Lower lobe of right lung (tissue), 2 donors: ENCODE results near the gene GRAMD1B. TPM values are rescaled to one million over a fixed set of nuclear protein-coding genes. Genes with fewer than 3 reads are reported as not detected.
A peak's percentile ranks its signal among the peaks of the same experiment; 100 is the strongest.

Source experiments
- ATAC-seq, 2 donors: fragments of 200-7000 bp; cut with Tn5 transposase; one replicate each; pipeline ENCODE4 v1.9.1; 2020 to 2022; ENCODE audit warnings: mild to moderate bottlenecking in 2 of 2, moderate library complexity in 2 of 2
- DNase-seq: peaks from one replicate; pipeline ENCODE4 v3.0.0-alpha.2; 2020
- H3K27ac ChIP-seq: fragments of 200-600 bp; one replicate; pipeline ENCODE4 v1.8.0; 2022
- H3K27me3 ChIP-seq: fragments of 200-600 bp; one replicate; pipeline ENCODE4 v1.8.0; 2022; ENCODE audit warnings: low read depth
- H3K36me3 ChIP-seq: fragments of 200-600 bp; one replicate; pipeline ENCODE4 v1.8.0; 2022; ENCODE audit warnings: mild to moderate bottlenecking
- H3K4me1 ChIP-seq: fragments of 200-600 bp; one replicate; pipeline ENCODE4 v1.8.0; 2022
- H3K4me3 ChIP-seq: fragments of 200-600 bp; one replicate; pipeline ENCODE4 v1.8.0; 2022; ENCODE audit warnings: mild to moderate bottlenecking
- H3K9me3 ChIP-seq: fragments of 200-600 bp; one replicate; pipeline ENCODE4 v1.8.0; 2022
- CTCF ChIP-seq: fragments of 200-600 bp; IDR thresholded peaks from one replicate; pipeline ENCODE4 v1.8.0; 2022; ENCODE audit warnings: antibody characterized with exemption, mild to moderate bottlenecking
- intact Hi-C: fragments of 100-400 bp; cut with DNase I; formaldehyde crosslinking; loops from one replicate; pipeline ENCODE4 v1.11.0; 2022
- total RNA-seq: library from RNA; stranded (reverse); fragmentation: NEBNext Ultra II Directional; extraction: Animal tissue kit (Norgen Biotek cat#: 25700); gene quantifications from one replicate; pipeline ENCODE4 v1.2.1, GENCODE V29; 2021
- donor health status: DM: no; HTN: yes; CAD: no; lungs with severe emphysema.

Gene GRAMD1B
- total RNA-seq, 1 donor from 2014 or later, result 9.9 TPM

- H3K27ac ChIP-seq, result no peak overlapping the region
- H3K4me3 ChIP-seq, result no peak overlapping the region
- TF ChIP-seq CTCF, result no peak
- H3K9me3 ChIP-seq, result no peaks in the 10 kb centered on the region
- no peak for ATAC-seq
- intact Hi-C loops, result no loop called here
- no peaks in the 10 kb centered on the region for H3K27me3 ChIP-seq
- no peaks in the 10 kb centered on the region for H3K4me1 ChIP-seq
- H3K36me3 ChIP-seq, result no peaks in the 10 kb centered on the region
- DNase-seq, result no peak
These were observed 157.5 kb downstream of the GRAMD1B start for GRCh38 chr11:123587559-123587958.

- no peak for DNase-seq
- H3K27ac ChIP-seq, result no peak overlapping the region
- H3K9me3 ChIP-seq, result no peaks in the 10 kb centered on the region
- no peaks in the 10 kb centered on the region for H3K27me3 ChIP-seq
- no peaks in the 10 kb centered on the region for H3K36me3 ChIP-seq
- ATAC-seq, result no peak
- TF ChIP-seq CTCF, result no peak
- no peaks in the 10 kb centered on the region for H3K4me1 ChIP-seq
- intact Hi-C loops, result no loop called here
- H3K4me3 ChIP-seq, result no peak overlapping the region
These were observed 158.2 kb downstream of the GRAMD1B start for GRCh38 chr11:123588117-123588863.

GRCh38 chr11:123588864-123589262 lies 158.8 kb downstream of the GRAMD1B start:
- intact Hi-C loops, result no loop called here
- no peak for TF ChIP-seq CTCF
- DNase-seq (no peak), ATAC-seq (no peak)
- no peaks in the 10 kb centered on the region for H3K4me1 ChIP-seq
- H3K27me3 ChIP-seq, result no peaks in the 10 kb centered on the region
- H3K4me3 ChIP-seq, result no peak overlapping the region
- no peak overlapping the region for H3K27ac ChIP-seq
- H3K9me3 ChIP-seq, result no peaks in the 10 kb centered on the region
- no peaks in the 10 kb centered on the region for H3K36me3 ChIP-seq

- peak; percentile 30 to 47 for ATAC-seq
- no peak for TF ChIP-seq CTCF
- no peak for DNase-seq
These were observed 160.3 kb downstream of the GRAMD1B start for GRCh38 chr11:123590296-123590912.

GRCh38 chr11:123593570-123593969 lies 163.5 kb downstream of the GRAMD1B start:
- Histone ChIP-seq H3K4me3 (no peak overlapping the region), H3K27me3 (no peaks in the 10 kb centered on the region), H3K36me3 (no peaks in the 10 kb centered on the region), H3K4me1 (no peaks in the 10 kb centered on the region), H3K27ac (no peak overlapping the region), H3K9me3 (no peaks in the 10 kb centered on the region)
- DNase-seq (no peak), ATAC-seq (no peak)
- intact Hi-C loops, result no loop called here
- TF ChIP-seq CTCF, result no peak

More at GRCh38 chr11:123590296-123590912, 160.3 kb downstream of the GRAMD1B start:
- no peak overlapping the region for H3K27ac ChIP-seq
- no peaks in the 10 kb centered on the region for H3K36me3 ChIP-seq
- no peaks in the 10 kb centered on the region for H3K4me1 ChIP-seq
- H3K9me3 ChIP-seq, result no peaks in the 10 kb centered on the region
- H3K4me3 ChIP-seq, result no peak overlapping the region
- no peaks in the 10 kb centered on the region for H3K27me3 ChIP-seq
- intact Hi-C loops, result no loop called here
